HG03045 (cell line): ENCODE measurements around the gene SDC3.

Source experiments
- ATAC-seq: cut with Tn5 transposase; IDR thresholded peaks from one replicate; pipeline ENCODE4 v1.9.1; 2021; ENCODE audit warnings: mild to moderate bottlenecking, moderate library complexity; ENCODE audit not compliant: unreplicated experiment

SDC3 gene

GRCh38 chr1:30905916-30906620 lies 2.5 kb downstream of the SDC3 start:
- no peak for ATAC-seq

GRCh38 chr1:30905403-30905802 lies 3.2 kb downstream of the SDC3 start:
- no peak for ATAC-seq

- ATAC-seq = no peak
Measured at GRCh38 chr1:30904962-30905335, 3.6 kb downstream of the SDC3 start.

GRCh38 chr1:30904191-30904961 lies 4.2 kb downstream of the SDC3 start:
- no peak for ATAC-seq

- no peak for ATAC-seq
Measured at GRCh38 chr1:30903343-30904034, 5.1 kb downstream of the SDC3 start.

GRCh38 chr1:30902593-30903290 lies 5.8 kb downstream of the SDC3 start:
- no peak for ATAC-seq

GRCh38 chr1:30901798-30902581 lies 6.6 kb downstream of the SDC3 start:
- ATAC-seq = no peak

- ATAC-seq = no peak
Measured at GRCh38 chr1:30900931-30901560, 7.5 kb downstream of the SDC3 start.

GRCh38 chr1:30900486-30900885 lies 8.1 kb downstream of the SDC3 start:
- no peak for ATAC-seq

- ATAC-seq = no peak
Measured at GRCh38 chr1:30899577-30900389, 8.8 kb downstream of the SDC3 start.

- no peak for ATAC-seq
Measured at GRCh38 chr1:30898031-30898815, 10.3 kb downstream of the SDC3 start.

- ATAC-seq = no peak
Measured at GRCh38 chr1:30896905-30897304, 11.7 kb downstream of the SDC3 start.

- no peak for ATAC-seq
Measured at GRCh38 chr1:30895944-30896660, 12.5 kb downstream of the SDC3 start.

- ATAC-seq = no peak
Measured at GRCh38 chr1:30895382-30895943, 13.1 kb downstream of the SDC3 start.

- no peak for ATAC-seq
Measured at GRCh38 chr1:30894508-30894973, 14.0 kb downstream of the SDC3 start.

GRCh38 chr1:30893776-30894507 lies 14.6 kb downstream of the SDC3 start:
- no peak for ATAC-seq

GRCh38 chr1:30892671-30893073 lies 15.9 kb downstream of the SDC3 start:
- ATAC-seq = no peak
